A673 (cell line): ENCODE measurements around the gene NCK1. TPM values are rescaled to one million over a fixed set of nuclear protein-coding genes. Genes with fewer than 3 reads are reported as not detected.

Source experiments
- BruUV-seq: library from RNA; stranded (reverse); fragments of 400-500 nt; replicated peaks from 2 replicates; lab custom pipeline; 2021; lab: Mats Ljungman, UMichigan
- CTCF ChIA-PET: fragments of 300-600 bp; sonication (Branson Sonifier 250); formaldehyde crosslinking; loops from one replicate; lab custom pipeline; 2022; ENCODE audit warnings: antibody characterized with exemption; lab: Charles Lee
- POLR2A ChIA-PET: fragments of 300-600 bp; sonication (Branson Sonifier 250); formaldehyde crosslinking; loops from one replicate; lab custom pipeline; 2022; ENCODE audit warnings: antibody characterized with exemption; ENCODE audit not compliant: low non-redundant PET; lab: Charles Lee
- DNase-seq: peaks from one replicate; pipeline ENCODE4 v3.0.0-alpha.2; 2015; ENCODE audit warnings: low spot score
- H3K27ac ChIP-seq: fragments of 200-600 bp; sonication (generic); 2 replicates; pipeline ENCODE4 v1.5.1; 2016; ENCODE audit warnings: mixed run types, low read depth, mild to moderate bottlenecking, mixed read lengths, antibody characterized with exemption, low read length; ENCODE audit not compliant: poor library complexity, severe bottlenecking
- H3K27me3 ChIP-seq: fragments of 200-600 bp; sonication (generic); replicated peaks from 2 replicates; pipeline ENCODE4 v1.6.1; 2017; ENCODE audit warnings: mixed run types, low read depth, mild to moderate bottlenecking, mixed read lengths, antibody characterized with exemption, low read length; ENCODE audit not compliant: insufficient read depth, poor library complexity
- H3K36me3 ChIP-seq: fragments of 200-600 bp; sonication (generic); 2 replicates; pipeline ENCODE4 v1.6.1; 2016; ENCODE audit warnings: mixed run types, mild to moderate bottlenecking, mixed read lengths, antibody characterized with exemption, low read length; ENCODE audit not compliant: insufficient read depth, poor library complexity, severe bottlenecking
- H3K4me1 ChIP-seq: fragments of 200-600 bp; sonication (generic); 2 replicates; pipeline ENCODE4 v1.6.1; 2017; ENCODE audit warnings: mixed run types, mild to moderate bottlenecking, mixed read lengths, antibody characterized with exemption, low read length; ENCODE audit not compliant: insufficient read depth, poor library complexity, severe bottlenecking
- H3K4me3 ChIP-seq: fragments of 200-600 bp; sonication (generic); 2 replicates; pipeline ENCODE4 v1.5.1; 2016; ENCODE audit warnings: low read depth, mixed run types, mild to moderate bottlenecking, mixed read lengths, low read length; ENCODE audit not compliant: poor library complexity, severe bottlenecking
- H3K9me3 ChIP-seq: fragments of 200-600 bp; sonication (generic); 2 replicates; pipeline ENCODE4 v1.6.1; 2016; ENCODE audit warnings: mixed run types, low read depth, mild to moderate bottlenecking, mixed read lengths, antibody characterized with exemption, low read length; ENCODE audit not compliant: poor library complexity, severe bottlenecking
- CTCF ChIP-seq: fragments of 300-800, 200-600 bp; sonication (generic); conservative IDR thresholded peaks from 2 replicates; pipeline ENCODE4 v1.5.1; 2017; ENCODE audit warnings: low read depth, mild to moderate bottlenecking, antibody characterized with exemption, low read length, moderate library complexity, mixed read lengths
- EZH2 ChIP-seq: fragments of 200-600 bp; sonication (generic); IDR thresholded peaks from 2 replicates; pipeline ENCODE4 v1.6.1; 2017; ENCODE audit warnings: borderline replicate concordance, low read depth, mild to moderate bottlenecking, mixed read lengths, antibody characterized with exemption, low read length; ENCODE audit not compliant: poor library complexity, severe bottlenecking
- intact Hi-C: fragments of 100-400 bp; cut with micrococcal nuclease; formaldehyde crosslinking; loops from one replicate; pipeline ENCODE4 v1.10.0; 2022; ENCODE audit not compliant: unreplicated experiment
- total RNA-seq: library from RNA; stranded (reverse); gene quantifications from 2 replicates; pipeline ENCODE4 v1.2.3, GENCODE V29; 2021

NCK1 gene
- total RNA-seq, 1 experiment from 2014 or later = 50.2 TPM

- no peak overlapping the region for H3K4me3 ChIP-seq
- no peaks in the 10 kb centered on the region for H3K27me3 ChIP-seq
- CTCF ChIA-PET = no interaction called here
- no peaks in the 10 kb centered on the region for H3K36me3 ChIP-seq
- no TSS peak for BruUV-seq
- POLR2A ChIA-PET = no interaction called here
- peaks cover 51% of the 10 kb centered on the region for H3K4me1 ChIP-seq
- no peak overlapping the region for H3K27ac ChIP-seq
- intact Hi-C loops = no loop called here
- TF ChIP-seq CTCF (no peak), EZH2 (no peak)
- peak; percentile 22 for DNase-seq
- peaks cover 14% of the 10 kb centered on the region for H3K9me3 ChIP-seq
These were observed 52.7 kb downstream of the NCK1 start for GRCh38 chr3:136914739-136915138.

- Histone ChIP-seq H3K4me3 (no peak overlapping the region), H3K9me3 (peaks cover 20% of the 10 kb centered on the region), H3K27me3 (no peaks in the 10 kb centered on the region), H3K27ac (no peak overlapping the region), H3K36me3 (peaks cover 7% of the 10 kb centered on the region), H3K4me1 (peaks cover 49% of the 10 kb centered on the region)
- no TSS peak for BruUV-seq
- TF ChIP-seq EZH2 (no peak), CTCF (no peak)
- CTCF ChIA-PET = no interaction called here
- peak; percentile 45 for DNase-seq
- POLR2A ChIA-PET = no interaction called here
- intact Hi-C loops = no loop called here
These were observed 54.2 kb downstream of the NCK1 start for GRCh38 chr3:136916223-136916622.

GRCh38 chr3:136919799-136920580 is 58.0 kb downstream of the NCK1 start:
- Histone ChIP-seq H3K27me3 (no peaks in the 10 kb centered on the region), H3K36me3 (peaks cover 11% of the 10 kb centered on the region), H3K27ac (peak overlapping the region; percentile 64), H3K4me1 (peaks cover 48% of the 10 kb centered on the region), H3K9me3 (peaks cover 11% of the 10 kb centered on the region), H3K4me3 (no peak overlapping the region)
- CTCF ChIA-PET = no interaction called here
- TF ChIP-seq CTCF = no peak
- no peak for TF ChIP-seq EZH2
- POLR2A ChIA-PET = interaction anchor here (0.6 kb wide), 1 partner anchor 21 kb away, joined by 4 read pairs; no protein-coding TSS in a partner anchor
- intact Hi-C loops = no loop called here
- peak; percentile 92 for DNase-seq
- no TSS peak for BruUV-seq
